HepG2 (cell line): ENCODE data around the gene SOCS1. TPM values are rescaled to one million over a fixed set of nuclear protein-coding genes. Genes with fewer than 3 reads are reported as not detected.

Experiments
- CEBPB ChIP-seq: IDR thresholded peaks from 2 replicates; pipeline ENCODE4 v1.6.1; 2011; ENCODE audit warnings: low read depth, low read length, improper control_type of control experiment, borderline replicate concordance
- CHD4 ChIP-seq: fragments of 200-600 bp; sonication (generic); IDR thresholded peaks from 2 replicates; pipeline ENCODE4 v1.7.0; 2017; ENCODE audit warnings: mild to moderate bottlenecking, low read length, borderline replicate concordance
- ELF3 ChIP-seq: IDR thresholded peaks from 2 replicates; pipeline ENCODE4 v1.6.1; 2016; ENCODE audit warnings: missing genetic modification reagents, missing compliant biosample characterization
- ETV5 ChIP-seq: IDR thresholded peaks from 2 replicates; pipeline ENCODE4 v1.6.1; 2018; ENCODE audit warnings: missing biosample characterization, missing genetic modification reagents, inconsistent platforms, borderline replicate concordance
- FOXO1 ChIP-seq: sonication (generic); formaldehyde crosslinking; IDR thresholded peaks from 2 replicates; pipeline ENCODE4 v1.4.0; 2020; ENCODE audit warnings: missing genetic modification reagents
- HMGXB4 ChIP-seq, 2 experiments: sonication (generic) in 1 of 2; formaldehyde crosslinking in 1 of 2; IDR thresholded peaks; 2 replicates each; pipeline versions ENCODE4 v1.4.0 to v1.6.1; 2018 to 2020; ENCODE audit warnings: missing genetic modification reagents in 2 of 2, borderline replicate concordance in 1 of 2, low read depth in 1 of 2, mild to moderate bottlenecking in 1 of 2, missing biosample characterization in 1 of 2
- HOXD1 ChIP-seq: sonication (generic); formaldehyde crosslinking; IDR thresholded peaks from 2 replicates; pipeline ENCODE4 v1.5.0; 2020; ENCODE audit warnings: missing genetic modification reagents
- KLF6 ChIP-seq: IDR thresholded peaks from 2 replicates; pipeline ENCODE4 v1.8.0; 2016; ENCODE audit warnings: missing biosample characterization, missing genetic modification reagents
- LCORL ChIP-seq, 2 experiments: fragments of 450-650 bp in 1 of 2; sonication (generic) in 1 of 2; formaldehyde crosslinking in 1 of 2; IDR thresholded peaks; 2 replicates each; pipeline versions ENCODE4 v1.5.0 to v1.6.1; 2017 to 2020; ENCODE audit warnings: antibody characterized with exemption in 1 of 2, missing genetic modification reagents in 1 of 2
- NONO ChIP-seq, 2 experiments: fragments of 450-650 bp in 1 of 2; sonication (generic) in 1 of 2; formaldehyde crosslinking in 1 of 2; IDR thresholded peaks in 1 of 2; conservative IDR thresholded peaks in 1 of 2; 2 replicates each; pipeline versions ENCODE4 v1.6.1 to v1.8.0; 2017 to 2022; ENCODE audit warnings: mild to moderate bottlenecking in 1 of 2, missing genetic modification reagents in 1 of 2, moderate library complexity in 1 of 2
- RXRA ChIP-seq: sonication (generic); formaldehyde crosslinking; IDR thresholded peaks from 2 replicates; pipeline ENCODE4 v1.5.1; 2020; ENCODE audit warnings: missing genetic modification reagents
- SMC3 ChIP-seq: IDR thresholded peaks from 2 replicates; pipeline ENCODE4 v1.6.1; 2011; ENCODE audit warnings: low read length, improper control_type of control experiment
- SPEN ChIP-seq: sonication (generic); formaldehyde crosslinking; IDR thresholded peaks from 2 replicates; pipeline ENCODE4 v1.5.1; 2020; ENCODE audit warnings: low read depth, mild to moderate bottlenecking, missing genetic modification reagents
- TRIM24 ChIP-seq: sonication (generic); formaldehyde crosslinking; IDR thresholded peaks from 2 replicates; pipeline ENCODE4 v1.8.0; 2022; ENCODE audit warnings: mild to moderate bottlenecking, missing genetic modification reagents
- ZBTB33 ChIP-seq: sonication (generic); formaldehyde crosslinking; IDR thresholded peaks from 2 replicates; pipeline ENCODE4 v1.4.0; 2020; ENCODE audit warnings: missing genetic modification reagents
- ZBTB7B ChIP-seq: sonication (generic); formaldehyde crosslinking; IDR thresholded peaks from 2 replicates; pipeline ENCODE4 v1.4.0; 2020; ENCODE audit warnings: missing genetic modification reagents
- ZFP1 ChIP-seq: IDR thresholded peaks from 2 replicates; pipeline ENCODE4 v1.6.1; 2016
- ZKSCAN8 ChIP-seq: IDR thresholded peaks from 2 replicates; pipeline ENCODE4 v1.6.1; 2016; ENCODE audit warnings: borderline replicate concordance, missing genetic modification reagents, missing compliant biosample characterization
- ZNF331 ChIP-seq: sonication (generic); formaldehyde crosslinking; IDR thresholded peaks from 2 replicates; pipeline ENCODE4 v1.4.0; 2020; ENCODE audit warnings: missing genetic modification reagents
- ZNF343 ChIP-seq: sonication (generic); formaldehyde crosslinking; IDR thresholded peaks from 2 replicates; pipeline ENCODE4 v1.4.0; 2020; ENCODE audit warnings: mild to moderate bottlenecking, missing genetic modification reagents
- ZNF460 ChIP-seq: sonication (generic); formaldehyde crosslinking; IDR thresholded peaks from 2 replicates; pipeline ENCODE4 v1.5.1; 2020; ENCODE audit warnings: missing genetic modification reagents, mild to moderate bottlenecking, borderline replicate concordance
- ZNF614 ChIP-seq: IDR thresholded peaks from 2 replicates; pipeline ENCODE4 v1.6.1; 2018; ENCODE audit warnings: missing biosample characterization, missing genetic modification reagents, inconsistent platforms, borderline replicate concordance
- ZNF792 ChIP-seq: IDR thresholded peaks from 2 replicates; pipeline ENCODE4 v1.6.1; 2016
- polyA plus RNA-seq, 8 experiments: library from polyadenylated mRNA; depleted of rRNA in 3 of 8; stranded (reverse) in 7 of 8; unstranded in 1 of 8; fragments of >200 nt; fragmentation: Illumina TruSeq in 4 of 8; extraction: Trizol in 4 of 8; gene quantifications; 2 replicates each; pipeline versions ENCODE4 v1.2.1 to v1.2.3, GENCODE V29; 2011 to 2016; ENCODE audit warnings: low read depth in 4 of 8, missing spikeins in 1 of 8, mixed read lengths in 1 of 8; ENCODE audit not compliant: insufficient read depth in 1 of 8
- total RNA-seq, 5 experiments: library from RNA; depleted of rRNA; stranded (reverse); fragments of >200 nt; fragmentation: Illumina TruSeq; extraction: Trizol; gene quantifications; 2 replicates each; pipeline ENCODE4 v1.2.3, GENCODE V29; 2016; ENCODE audit warnings: low read depth in 1 of 5
- TF ChIP-seq, protein P1 (sequence below): sonication (generic); formaldehyde crosslinking; IDR thresholded peaks from 2 replicates; pipeline ENCODE4 v1.4.0; 2020; ENCODE audit warnings: missing genetic modification reagents

Gene SOCS1
- total and polyA plus RNA-seq, 2 of the 13 experiments (the other 11 are each of a cell fraction or from before 2014, with no cell fraction given) = 5.3 to 6.3 TPM

DNA sequence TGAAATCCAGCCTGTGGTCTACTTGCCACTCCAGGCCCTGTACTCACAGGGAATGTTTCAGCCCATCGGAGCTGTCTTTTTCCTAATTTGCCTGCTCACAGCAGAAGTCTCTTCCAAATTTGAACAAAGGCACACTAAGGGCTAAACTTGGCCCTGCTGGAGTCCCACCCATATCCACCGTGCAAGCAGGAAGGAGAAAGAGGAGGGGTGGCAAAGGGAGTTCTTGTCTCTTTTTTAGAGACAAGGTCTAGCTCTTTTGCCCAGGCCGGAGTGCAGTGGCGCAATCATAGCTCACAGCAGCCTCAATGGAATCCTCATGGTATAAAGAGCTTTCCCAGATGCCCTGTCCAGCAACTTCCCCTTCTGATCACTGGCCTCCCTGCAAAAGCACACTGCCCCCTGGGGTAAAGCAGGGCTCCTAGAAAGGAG is 27.8 kb upstream of the SOCS1 start (continued):
- TF ChIP-seq ZNF792 (CRISPR knock-in tag) = 0 out of 2 replicates have a peak, but pooled peaks have one; percentile 27
- TF ChIP-seq CEBPB = peak; percentile 96
- 0 out of 2 replicates have a peak, but pooled peaks have one; percentile 19 for TF ChIP-seq ZNF460
- peak in 1 of 2 experiments; percentile 55; a peak in 1 of 4 replicates for TF ChIP-seq HMGXB4 (CRISPR knock-in tag; IDR thresholded peaks at IDR 0.05; ENCODE audit: borderline replicate concordance in 1 of 2, low read depth in 1 of 2)
- TF ChIP-seq KLF6 (CRISPR knock-in tag) = peak; percentile 56; the same call in 1 of the 2 replicates
- peak; percentile 29; the same call in 1 of the 2 replicates for TF ChIP-seq FOXO1 (CRISPR knock-in tag)
- TF ChIP-seq ZFP1 (CRISPR knock-in tag) = 0 out of 2 replicates have a peak, but pooled peaks have one; percentile 35
- TF ChIP-seq NONO (IDR thresholded peaks at IDR 0.05) = no peak
- no peak for TF ChIP-seq NONO (CRISPR knock-in tag; conservative IDR thresholded peaks at IDR 0.05)
- peak; percentile 41; the same call in 1 of the 2 replicates for TF ChIP-seq CHD4
- TF ChIP-seq SPEN = peak; percentile 12; the same call in 1 of the 2 replicates
- no peak for TF ChIP-seq LCORL (IDR thresholded peaks at IDR 0.05)
- peak; percentile 79 for TF ChIP-seq LCORL (CRISPR knock-in tag; IDR thresholded peaks at IDR 0.05)
- 0 out of 2 replicates have a peak, but pooled peaks have one; percentile 50 for TF ChIP-seq ZNF331 (CRISPR knock-in tag)
- TF ChIP-seq, protein P1, sequence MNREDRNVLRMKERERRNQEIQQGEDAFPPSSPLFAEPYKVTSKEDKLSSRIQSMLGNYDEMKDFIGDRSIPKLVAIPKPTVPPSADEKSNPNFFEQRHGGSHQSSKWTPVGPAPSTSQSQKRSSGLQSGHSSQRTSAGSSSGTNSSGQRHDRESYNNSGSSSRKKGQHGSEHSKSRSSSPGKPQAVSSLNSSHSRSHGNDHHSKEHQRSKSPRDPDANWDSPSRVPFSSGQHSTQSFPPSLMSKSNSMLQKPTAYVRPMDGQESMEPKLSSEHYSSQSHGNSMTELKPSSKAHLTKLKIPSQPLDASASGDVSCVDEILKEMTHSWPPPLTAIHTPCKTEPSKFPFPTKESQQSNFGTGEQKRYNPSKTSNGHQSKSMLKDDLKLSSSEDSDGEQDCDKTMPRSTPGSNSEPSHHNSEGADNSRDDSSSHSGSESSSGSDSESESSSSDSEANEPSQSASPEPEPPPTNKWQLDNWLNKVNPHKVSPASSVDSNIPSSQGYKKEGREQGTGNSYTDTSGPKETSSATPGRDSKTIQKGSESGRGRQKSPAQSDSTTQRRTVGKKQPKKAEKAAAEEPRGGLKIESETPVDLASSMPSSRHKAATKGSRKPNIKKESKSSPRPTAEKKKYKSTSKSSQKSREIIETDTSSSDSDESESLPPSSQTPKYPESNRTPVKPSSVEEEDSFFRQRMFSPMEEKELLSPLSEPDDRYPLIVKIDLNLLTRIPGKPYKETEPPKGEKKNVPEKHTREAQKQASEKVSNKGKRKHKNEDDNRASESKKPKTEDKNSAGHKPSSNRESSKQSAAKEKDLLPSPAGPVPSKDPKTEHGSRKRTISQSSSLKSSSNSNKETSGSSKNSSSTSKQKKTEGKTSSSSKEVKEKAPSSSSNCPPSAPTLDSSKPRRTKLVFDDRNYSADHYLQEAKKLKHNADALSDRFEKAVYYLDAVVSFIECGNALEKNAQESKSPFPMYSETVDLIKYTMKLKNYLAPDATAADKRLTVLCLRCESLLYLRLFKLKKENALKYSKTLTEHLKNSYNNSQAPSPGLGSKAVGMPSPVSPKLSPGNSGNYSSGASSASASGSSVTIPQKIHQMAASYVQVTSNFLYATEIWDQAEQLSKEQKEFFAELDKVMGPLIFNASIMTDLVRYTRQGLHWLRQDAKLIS = peak; percentile 35; the same call in 1 of the 2 replicates
- TF ChIP-seq TRIM24 (CRISPR knock-in tag) = no peak
- TF ChIP-seq ETV5 (CRISPR knock-in tag) = 0 out of 2 replicates have a peak, but pooled peaks have one; percentile 21
- peak; percentile 25 for TF ChIP-seq SMC3
- TF ChIP-seq ZNF614 = peak; percentile 96
- TF ChIP-seq ELF3 (CRISPR knock-in tag) = 0 out of 2 replicates have a peak, but pooled peaks have one; percentile 31
- no peak for TF ChIP-seq HOXD1 (CRISPR knock-in tag)
- TF ChIP-seq ZKSCAN8 = peak; percentile 78; the same call in 1 of the 2 replicates
- peak; percentile 61; the same call in 1 of the 2 replicates for TF ChIP-seq ZBTB33 (CRISPR knock-in tag)
- peak; percentile 62 for TF ChIP-seq ZBTB7B
- 0 out of 2 replicates have a peak, but pooled peaks have one; percentile 15 for TF ChIP-seq RXRA (CRISPR knock-in tag)
- no peak for TF ChIP-seq ZNF343
